GM18505 (cell line): Measurements from ENCODE around the gene YTHDC2.
A peak's percentile ranks its signal among the peaks of the same experiment; 100 is the strongest.

Experiments used
- ATAC-seq: cut with Tn5 transposase; IDR thresholded peaks from one replicate; pipeline ENCODE4 v1.9.1; 2021; ENCODE audit not compliant: unreplicated experiment
- POLR2A ChIP-seq: IDR thresholded peaks from 4 replicates; pipeline ENCODE4 v1.6.1; 2011; ENCODE audit warnings: borderline replicate concordance; ENCODE audit not compliant: insufficient read depth, insufficient read length; ENCODE audit errors: extremely low read depth

The YTHDC2 gene

DNA sequence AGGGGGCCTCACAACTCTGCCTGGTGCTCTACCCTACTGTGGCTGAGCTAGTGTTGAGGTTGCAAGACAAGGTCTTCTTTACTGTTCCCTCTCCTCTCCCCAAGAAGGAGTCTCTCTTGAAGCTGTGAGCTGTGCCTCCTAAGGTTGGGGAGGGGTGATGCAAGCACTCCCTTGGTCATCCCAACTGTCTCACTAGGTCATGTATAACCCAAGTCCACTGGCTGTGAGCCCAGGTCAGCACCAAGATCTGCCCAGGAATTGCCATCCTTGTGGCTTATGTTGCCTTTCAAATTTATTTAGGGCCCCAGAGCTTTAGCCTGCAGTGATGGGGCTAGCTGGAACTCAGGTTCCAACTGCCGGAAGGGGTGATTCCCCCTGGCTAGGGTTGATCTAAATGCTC is 10.3 kb upstream of the YTHDC2 start:
- TF ChIP-seq POLR2A, result no peak
- ATAC-seq, result no peak

DNA sequence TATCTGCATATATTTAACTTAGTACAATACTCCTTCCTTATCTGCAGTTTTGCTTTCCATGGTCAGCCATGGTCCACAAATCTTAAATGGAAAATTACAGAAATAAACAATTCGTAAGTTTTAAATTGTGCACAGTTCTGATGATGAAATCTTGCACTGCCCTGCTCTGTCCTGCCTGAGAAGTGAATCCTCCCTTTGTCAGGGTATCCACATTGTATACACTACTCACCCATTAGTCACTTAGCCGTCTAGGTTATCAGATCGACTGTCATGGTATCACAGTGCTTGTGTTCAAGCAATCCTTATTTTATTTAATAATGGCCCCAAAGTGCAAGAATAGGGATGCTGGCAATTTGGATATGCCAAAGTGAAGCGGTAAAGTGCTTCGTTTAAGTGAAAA is 8.3 kb upstream of the YTHDC2 start:
- TF ChIP-seq POLR2A, result no peak
- no peak for ATAC-seq

DNA sequence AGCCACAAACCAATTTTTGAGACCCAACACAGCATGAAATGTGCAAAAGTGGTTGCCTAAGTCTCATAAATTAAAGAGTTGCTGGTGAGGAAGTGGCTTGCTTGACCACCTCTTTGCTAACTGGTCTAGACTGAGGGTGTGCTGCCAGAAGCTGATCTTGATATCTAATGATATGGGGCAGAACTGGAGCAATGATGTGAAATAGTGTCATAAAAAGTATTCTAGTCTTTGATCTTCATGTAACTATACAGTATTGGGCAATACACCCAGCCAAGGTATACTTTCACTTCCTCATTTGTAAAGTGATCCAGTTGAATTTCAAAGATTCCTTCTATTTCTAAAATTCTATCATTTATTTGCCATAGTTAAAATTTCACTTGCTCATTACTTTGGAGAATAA is 5.9 kb upstream of the YTHDC2 start:
- no peak for TF ChIP-seq POLR2A
- ATAC-seq, result no peak

DNA sequence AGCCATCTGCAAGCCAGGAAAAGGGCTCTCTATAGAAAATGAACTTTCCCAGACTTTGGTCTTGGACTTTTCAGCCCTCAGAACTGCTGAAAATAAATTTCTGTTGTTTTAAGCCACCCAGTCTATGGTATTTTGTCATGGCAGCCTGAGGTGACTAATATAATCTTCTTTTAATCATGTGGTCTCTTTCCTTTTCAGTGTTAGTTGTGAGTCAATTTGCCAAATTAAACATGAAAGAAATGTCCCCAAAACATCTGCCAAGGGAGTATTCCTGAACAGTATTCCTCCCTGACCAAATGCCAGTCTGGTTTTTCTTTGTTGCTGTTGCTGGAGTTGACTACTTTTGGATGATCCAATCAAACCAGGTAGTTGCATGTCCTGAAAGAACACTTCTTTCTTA is 4.7 kb upstream of the YTHDC2 start:
- no peak for ATAC-seq
- no peak for TF ChIP-seq POLR2A

DNA sequence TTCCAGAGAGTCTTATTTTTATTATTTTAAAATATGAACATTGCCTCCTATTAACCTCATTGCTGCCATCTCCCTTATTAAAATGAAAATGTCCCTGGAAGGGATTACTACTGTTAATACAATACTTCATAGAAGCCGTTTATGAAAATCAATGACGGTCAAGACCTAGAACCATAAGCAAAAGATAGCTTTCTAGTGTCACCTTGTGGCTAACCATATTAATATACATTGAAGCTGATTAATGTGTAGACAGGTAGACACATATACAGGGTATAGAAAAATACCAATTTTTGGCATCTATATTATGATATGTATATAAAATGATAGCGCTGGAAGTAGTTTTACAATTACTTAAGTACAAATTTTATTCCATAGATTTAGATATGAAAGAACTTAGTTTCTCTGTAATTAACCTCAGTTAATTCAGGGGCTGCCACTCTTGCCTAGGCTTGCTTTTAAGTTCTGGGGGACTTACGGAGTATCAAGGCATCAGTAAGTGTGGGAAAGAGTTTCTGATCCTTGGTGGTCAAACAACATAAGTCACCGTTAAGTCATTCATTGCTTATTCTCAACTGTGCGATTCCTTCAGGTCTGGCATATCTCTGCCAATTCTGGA is 2.5 kb upstream of the YTHDC2 start:
- no peak for ATAC-seq
- no peak for TF ChIP-seq POLR2A

DNA sequence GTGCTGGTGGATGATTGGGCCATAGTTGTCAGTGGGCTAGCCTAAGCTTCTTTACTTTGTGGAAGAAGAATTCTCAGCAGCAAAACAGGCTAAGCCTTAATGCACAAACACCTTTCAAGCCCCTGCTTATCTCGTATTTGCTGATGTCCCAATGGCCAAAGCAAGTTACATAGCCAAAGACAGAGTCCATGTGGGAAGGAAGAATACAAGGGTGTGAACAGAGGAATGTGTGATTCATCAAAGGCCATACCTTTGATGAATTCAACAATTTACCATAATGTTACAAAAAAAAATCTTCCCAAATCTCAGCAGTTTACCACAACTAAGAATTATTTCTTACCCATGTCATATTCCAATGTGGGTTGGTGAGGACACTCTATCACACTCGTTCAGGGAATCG is 1.2 kb upstream of the YTHDC2 start:
- no peak for ATAC-seq
- TF ChIP-seq POLR2A, result no peak

DNA sequence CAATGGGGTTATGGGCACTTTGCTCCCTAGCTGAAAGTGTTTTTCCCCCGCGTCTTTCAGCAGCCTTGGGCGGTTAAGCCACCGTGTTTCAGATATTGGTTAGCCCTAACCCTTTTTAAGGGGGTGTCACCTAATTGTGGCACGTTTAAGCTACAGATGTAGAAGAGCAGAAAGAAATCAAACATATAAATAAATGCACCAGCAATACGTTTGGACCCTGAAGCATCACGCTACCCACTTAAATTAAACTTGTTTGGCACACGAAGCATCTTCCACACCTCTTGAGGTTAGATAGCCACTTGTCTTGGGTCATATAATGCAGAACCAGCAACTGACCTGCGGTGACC is 768 bp downstream of the YTHDC2 start:
- ATAC-seq, result no peak
- TF ChIP-seq POLR2A, result no peak

DNA sequence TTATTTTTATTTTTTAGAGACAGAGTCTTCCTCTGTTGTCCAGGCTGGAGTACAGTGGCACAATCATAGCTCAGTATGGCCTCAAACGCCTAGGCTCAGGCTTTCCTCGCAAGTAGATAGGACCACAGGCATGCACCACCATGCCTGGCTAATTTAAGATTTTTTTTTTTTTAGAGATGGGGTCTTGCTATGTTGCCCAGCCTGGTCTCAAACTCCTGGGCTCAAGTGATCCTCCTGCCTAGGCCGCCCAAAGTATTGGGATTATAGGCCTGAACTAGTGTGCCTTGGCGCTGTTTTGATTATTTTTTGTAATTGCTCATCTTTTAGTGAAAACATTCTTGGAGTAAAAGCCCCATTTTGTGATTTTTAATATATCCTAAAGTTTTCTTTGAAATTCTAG is 5.4 kb downstream of the YTHDC2 start:
- ATAC-seq, result no peak
- TF ChIP-seq POLR2A, result no peak

DNA sequence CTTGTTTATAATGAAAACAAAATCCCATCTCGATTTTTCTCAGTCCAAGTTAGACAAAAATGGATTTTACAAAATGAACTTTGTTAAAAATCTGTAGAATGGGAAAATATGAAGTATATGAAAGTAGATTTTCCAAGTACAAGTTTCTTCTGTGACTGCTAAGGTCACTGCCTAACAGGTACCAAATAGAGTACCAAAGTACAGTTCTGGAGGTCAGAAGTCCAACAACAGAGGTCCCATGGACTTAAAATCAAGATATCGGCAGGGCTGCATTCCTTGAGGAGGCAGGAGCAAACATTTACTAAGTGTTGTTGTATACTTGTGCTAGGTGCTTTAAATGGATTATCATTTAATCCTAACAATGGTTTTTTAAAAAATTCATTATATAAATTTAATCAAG is 5.9 kb downstream of the YTHDC2 start:
- TF ChIP-seq POLR2A, result no peak
- no peak for ATAC-seq

DNA sequence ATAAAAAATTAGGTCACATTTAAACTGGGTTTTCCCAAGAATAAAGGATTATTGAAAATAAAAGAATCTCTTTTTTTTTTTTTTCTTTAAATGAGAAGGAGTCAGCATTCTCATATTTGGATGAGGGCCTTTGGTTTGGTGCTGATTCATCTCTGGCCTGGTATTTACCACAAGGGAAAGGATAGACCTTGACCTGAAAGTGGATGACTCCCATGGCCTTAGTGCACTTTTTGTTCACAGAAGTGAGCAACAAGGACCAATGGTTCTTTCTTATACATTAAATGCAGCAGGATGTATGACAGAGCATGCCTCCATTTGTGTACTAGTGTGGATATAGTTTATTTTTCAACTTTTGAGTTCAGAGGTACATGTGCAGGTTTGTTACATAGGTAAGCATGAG is 6.9 kb downstream of the YTHDC2 start:
- ATAC-seq, result peak; percentile 67
- TF ChIP-seq POLR2A, result no peak

DNA sequence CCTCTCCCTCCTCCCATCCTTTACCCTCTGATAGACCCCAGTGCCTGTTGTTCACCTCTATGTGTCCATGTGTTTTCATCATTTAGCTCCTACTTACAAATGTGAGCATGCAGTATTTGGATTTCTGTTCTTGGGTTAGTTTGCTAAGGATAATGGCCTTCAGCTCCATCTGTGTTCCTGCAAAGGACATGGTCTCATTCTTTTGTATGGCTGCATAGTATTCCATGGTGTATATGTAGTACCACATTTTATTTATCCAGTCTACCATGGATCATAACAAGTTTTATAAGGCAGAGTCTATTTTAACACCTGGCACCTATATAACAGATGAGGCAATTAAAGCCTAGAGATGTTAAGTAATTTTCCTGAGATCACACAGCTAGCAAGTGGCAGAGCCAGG is 7.4 kb downstream of the YTHDC2 start:
- ATAC-seq, result no peak
- TF ChIP-seq POLR2A, result no peak

DNA sequence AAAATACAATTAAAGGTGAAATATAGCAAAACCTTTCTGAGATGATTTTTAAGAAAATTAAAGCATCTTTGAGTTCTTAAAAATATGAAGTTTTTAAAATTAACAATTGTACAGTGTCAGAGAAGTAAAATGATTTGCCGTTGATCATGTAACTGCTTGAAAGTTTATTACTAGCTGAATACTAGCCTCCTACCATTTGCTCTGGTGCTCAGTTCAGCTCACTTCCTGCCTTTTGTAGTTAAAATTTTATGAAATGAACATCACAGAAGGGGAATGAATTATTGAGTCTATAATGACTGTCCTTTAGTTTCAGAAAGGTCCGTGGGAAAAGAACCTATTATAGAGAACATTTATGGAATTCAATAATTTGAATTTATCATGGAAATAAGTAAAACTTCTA is 9.7 kb downstream of the YTHDC2 start:
- TF ChIP-seq POLR2A, result no peak
- no peak for ATAC-seq

DNA sequence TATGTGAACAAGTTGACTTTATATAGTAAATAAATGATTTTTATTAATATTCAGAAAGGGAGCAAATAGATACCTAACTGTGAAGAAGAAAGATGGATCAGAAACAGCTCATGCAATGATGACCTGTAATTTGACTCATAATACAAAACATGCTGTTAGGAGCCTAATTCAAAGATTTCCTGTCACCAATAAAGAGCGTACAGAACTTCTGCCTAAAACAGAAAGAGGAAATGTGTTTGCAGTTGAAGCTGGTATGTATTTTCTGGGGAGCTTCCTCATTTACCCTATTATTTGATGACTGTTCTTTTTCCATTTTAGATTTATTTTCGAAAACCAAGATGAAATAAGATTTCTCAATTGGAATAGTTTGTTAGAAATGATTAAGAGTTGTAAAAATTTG is 11.4 kb downstream of the YTHDC2 start:
- TF ChIP-seq POLR2A, result no peak
- peak; percentile 75 for ATAC-seq

DNA sequence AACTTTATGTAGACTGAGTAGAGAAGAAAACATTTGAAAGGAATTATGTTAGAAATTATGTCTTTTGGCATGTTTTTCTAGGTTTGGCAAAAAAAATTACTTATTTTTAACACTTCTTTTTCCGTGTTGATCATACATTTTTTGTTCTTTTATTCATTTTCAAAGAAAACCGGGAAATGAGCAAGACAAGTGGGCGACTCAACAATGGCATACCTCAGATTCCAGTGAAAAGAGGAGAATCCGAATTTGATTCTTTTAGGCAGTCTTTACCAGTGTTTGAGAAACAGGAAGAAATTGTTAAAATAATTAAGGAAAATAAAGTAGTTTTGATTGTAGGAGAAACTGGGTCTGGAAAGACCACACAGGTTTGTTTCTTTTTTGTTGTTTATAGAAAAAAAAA is 12.9 kb downstream of the YTHDC2 start:
- TF ChIP-seq POLR2A, result no peak
- ATAC-seq, result no peak

DNA sequence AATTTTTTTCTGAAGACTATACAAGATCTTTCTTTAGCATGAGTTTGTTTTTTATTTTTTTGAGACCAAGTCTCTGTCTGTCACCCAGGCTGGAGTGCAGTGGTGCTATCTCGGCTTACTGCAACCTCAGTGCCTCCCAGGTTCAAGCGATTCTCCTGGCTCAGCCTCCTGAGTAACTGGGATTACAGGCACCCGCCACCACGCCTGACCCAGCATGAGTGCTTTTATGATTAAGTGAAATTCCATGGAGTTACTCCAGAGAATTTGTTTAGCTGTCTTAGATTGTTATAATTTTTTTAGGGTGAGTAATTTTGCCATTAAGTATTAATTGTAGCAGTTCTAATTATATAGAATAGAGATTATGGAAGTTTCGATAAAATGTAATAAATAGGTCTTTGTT is 14.3 kb downstream of the YTHDC2 start:
- no peak for ATAC-seq
- TF ChIP-seq POLR2A, result no peak
